OCI-LY7 (cell line): ENCODE results near the gene DIS3. TPM values are rescaled to one million over a fixed set of nuclear protein-coding genes. Genes with fewer than 3 reads are reported as not detected.

Experiments used
- BruUV-seq: library from RNA; stranded (reverse); fragments of 400-500 nt; replicated peaks from 2 replicates; lab custom pipeline; 2021; lab: Mats Ljungman, UMichigan
- CTCF ChIA-PET: fragments of 300-600 bp; sonication (Branson Sonifier 250); formaldehyde crosslinking; loops from one replicate; lab custom pipeline; 2022; ENCODE audit warnings: antibody characterized with exemption; ENCODE audit not compliant: unreplicated experiment; lab: Charles Lee
- POLR2A ChIA-PET: fragments of 300-600 bp; sonication (Branson Sonifier 250); formaldehyde crosslinking; loops from one replicate; lab custom pipeline; 2022; ENCODE audit warnings: antibody characterized with exemption; lab: Charles Lee
- DNase-seq: peaks from one replicate; pipeline ENCODE4 v3.0.0-alpha.2; 2015; ENCODE audit warnings: low spot score
- H2AFZ ChIP-seq: fragments of 200-600 bp; sonication (generic), shearing (Covaris generic); 2 replicates; pipeline ENCODE4 v1.6.1; 2014; ENCODE audit warnings: mild to moderate bottlenecking, antibody characterized with exemption, low read length, moderate library complexity
- H3K27ac ChIP-seq: fragments of 200-600 bp; sonication (generic); 2 replicates; pipeline ENCODE4 v1.5.1; 2014; ENCODE audit warnings: mixed run types, low read depth, mild to moderate bottlenecking, moderate library complexity, low read length, inconsistent platforms; ENCODE audit not compliant: poor library complexity, severe bottlenecking
- H3K36me3 ChIP-seq: fragments of 200-600 bp; sonication (generic); 2 replicates; pipeline ENCODE4 v1.6.1; 2014; ENCODE audit warnings: mild to moderate bottlenecking, antibody characterized with exemption, low read length, moderate library complexity, mixed read lengths; ENCODE audit not compliant: insufficient read depth
- H3K4me1 ChIP-seq: fragments of 200-600 bp; sonication (generic); 2 replicates; pipeline ENCODE4 v1.5.1; 2014; ENCODE audit warnings: mild to moderate bottlenecking, low read length; ENCODE audit not compliant: insufficient read depth, poor library complexity, severe bottlenecking
- H3K4me2 ChIP-seq: fragments of 200-600 bp; sonication (generic); 2 replicates; pipeline ENCODE4 v1.6.1; 2014; ENCODE audit warnings: mild to moderate bottlenecking, low read length
- H3K4me3 ChIP-seq: fragments of 200-600 bp; sonication (generic); 2 replicates; pipeline ENCODE4 v1.5.1; 2014; ENCODE audit warnings: mild to moderate bottlenecking, low read depth, low read length; ENCODE audit not compliant: poor library complexity, severe bottlenecking
- H3K79me2 ChIP-seq: fragments of 200-600 bp; sonication (generic); 2 replicates; pipeline ENCODE4 v1.6.1; 2016; ENCODE audit warnings: low read depth, mild to moderate bottlenecking, low read length, moderate library complexity, mixed read lengths; ENCODE audit not compliant: insufficient read depth
- H3K9me2 ChIP-seq: fragments of 200-600 bp; sonication (generic); 2 replicates; pipeline ENCODE4 v1.6.1; 2016; ENCODE audit warnings: mild to moderate bottlenecking, low read length, mixed read lengths; ENCODE audit not compliant: insufficient read depth
- H3K9me3 ChIP-seq: fragments of 200-600 bp; sonication (generic); 2 replicates; pipeline ENCODE4 v1.6.1; 2014; ENCODE audit warnings: mild to moderate bottlenecking, mixed run types, low read length, mixed read lengths
- H4K20me1 ChIP-seq: fragments of 200-600 bp; sonication (generic); 2 replicates; pipeline ENCODE4 v1.6.1; 2014; ENCODE audit warnings: mild to moderate bottlenecking, antibody characterized with exemption, low read length, moderate library complexity, mixed read lengths; ENCODE audit not compliant: insufficient read depth
- EZH2phosphoT487 ChIP-seq: fragments of 200-600 bp; sonication (generic); IDR thresholded peaks from 2 replicates; pipeline ENCODE4 v1.6.1; 2018; ENCODE audit warnings: low read depth, borderline replicate concordance, mild to moderate bottlenecking, mixed run types, antibody characterized with exemption, low read length, moderate library complexity, mixed read lengths
- intact Hi-C: fragments of 100-400 bp; cut with micrococcal nuclease; formaldehyde crosslinking; loops from one replicate; pipeline ENCODE4 v1.10.0; 2022; ENCODE audit not compliant: unreplicated experiment
- total RNA-seq, 2 experiments: library from RNA; depleted of rRNA in 1 of 2; stranded (reverse); fragments of >200 nt in 1 of 2; shearing (Covaris generic) in 1 of 2; gene quantifications; 2 replicates each; pipeline ENCODE4 v1.2.3, GENCODE V29; 2014 to 2022
- TF ChIP-seq, protein P1 (sequence below): fragments of 200-600 bp; sonication (generic); conservative IDR thresholded peaks from 2 replicates; pipeline ENCODE4 v1.5.1; 2014; ENCODE audit warnings: mild to moderate bottlenecking, antibody characterized with exemption, low read length, moderate library complexity, mixed read lengths

The DIS3 gene
- total RNA-seq, 2 experiments from 2014 or later = 30.6 to 44.3 TPM

- H3K4me3 ChIP-seq = peak overlapping the region; percentile 100
- intact Hi-C loops = no loop called here
- POLR2A ChIA-PET = interaction anchor here (0.8 to 2.9 kb wide), 12 partner anchors 10 to 61 kb away, joined by 3 to 18 read pairs (median 4); no protein-coding TSS in a partner anchor
- H3K27ac ChIP-seq = peak overlapping the region; percentile 66
- peak overlapping the region; percentile 58; the same call in 1 of the 2 replicates for H2AFZ ChIP-seq
- peaks cover 13% of the 10 kb centered on the region for H3K9me3 ChIP-seq
- BruUV-seq = no TSS peak
- CTCF ChIA-PET = no interaction called here
- H4K20me1 ChIP-seq = peaks cover 11% of the 10 kb centered on the region
- peaks cover 34% of the 10 kb centered on the region for H3K4me1 ChIP-seq
- peaks cover 94% of the 10 kb centered on the region for H3K79me2 ChIP-seq
- DNase-seq = no peak
- H3K9me2 ChIP-seq = no peaks in the 10 kb centered on the region
- peaks cover 68% of the 10 kb centered on the region for H3K36me3 ChIP-seq
- TF ChIP-seq, protein P1, sequence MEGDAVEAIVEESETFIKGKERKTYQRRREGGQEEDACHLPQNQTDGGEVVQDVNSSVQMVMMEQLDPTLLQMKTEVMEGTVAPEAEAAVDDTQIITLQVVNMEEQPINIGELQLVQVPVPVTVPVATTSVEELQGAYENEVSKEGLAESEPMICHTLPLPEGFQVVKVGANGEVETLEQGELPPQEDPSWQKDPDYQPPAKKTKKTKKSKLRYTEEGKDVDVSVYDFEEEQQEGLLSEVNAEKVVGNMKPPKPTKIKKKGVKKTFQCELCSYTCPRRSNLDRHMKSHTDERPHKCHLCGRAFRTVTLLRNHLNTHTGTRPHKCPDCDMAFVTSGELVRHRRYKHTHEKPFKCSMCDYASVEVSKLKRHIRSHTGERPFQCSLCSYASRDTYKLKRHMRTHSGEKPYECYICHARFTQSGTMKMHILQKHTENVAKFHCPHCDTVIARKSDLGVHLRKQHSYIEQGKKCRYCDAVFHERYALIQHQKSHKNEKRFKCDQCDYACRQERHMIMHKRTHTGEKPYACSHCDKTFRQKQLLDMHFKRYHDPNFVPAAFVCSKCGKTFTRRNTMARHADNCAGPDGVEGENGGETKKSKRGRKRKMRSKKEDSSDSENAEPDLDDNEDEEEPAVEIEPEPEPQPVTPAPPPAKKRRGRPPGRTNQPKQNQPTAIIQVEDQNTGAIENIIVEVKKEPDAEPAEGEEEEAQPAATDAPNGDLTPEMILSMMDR = no peak
- no peak for TF ChIP-seq EZH2phosphoT487
- H3K4me2 ChIP-seq = peak overlapping the region; percentile 83
These were observed 53.5 kb downstream of the DIS3 start for GRCh38 chr13:72728290-72728605.

DNA sequence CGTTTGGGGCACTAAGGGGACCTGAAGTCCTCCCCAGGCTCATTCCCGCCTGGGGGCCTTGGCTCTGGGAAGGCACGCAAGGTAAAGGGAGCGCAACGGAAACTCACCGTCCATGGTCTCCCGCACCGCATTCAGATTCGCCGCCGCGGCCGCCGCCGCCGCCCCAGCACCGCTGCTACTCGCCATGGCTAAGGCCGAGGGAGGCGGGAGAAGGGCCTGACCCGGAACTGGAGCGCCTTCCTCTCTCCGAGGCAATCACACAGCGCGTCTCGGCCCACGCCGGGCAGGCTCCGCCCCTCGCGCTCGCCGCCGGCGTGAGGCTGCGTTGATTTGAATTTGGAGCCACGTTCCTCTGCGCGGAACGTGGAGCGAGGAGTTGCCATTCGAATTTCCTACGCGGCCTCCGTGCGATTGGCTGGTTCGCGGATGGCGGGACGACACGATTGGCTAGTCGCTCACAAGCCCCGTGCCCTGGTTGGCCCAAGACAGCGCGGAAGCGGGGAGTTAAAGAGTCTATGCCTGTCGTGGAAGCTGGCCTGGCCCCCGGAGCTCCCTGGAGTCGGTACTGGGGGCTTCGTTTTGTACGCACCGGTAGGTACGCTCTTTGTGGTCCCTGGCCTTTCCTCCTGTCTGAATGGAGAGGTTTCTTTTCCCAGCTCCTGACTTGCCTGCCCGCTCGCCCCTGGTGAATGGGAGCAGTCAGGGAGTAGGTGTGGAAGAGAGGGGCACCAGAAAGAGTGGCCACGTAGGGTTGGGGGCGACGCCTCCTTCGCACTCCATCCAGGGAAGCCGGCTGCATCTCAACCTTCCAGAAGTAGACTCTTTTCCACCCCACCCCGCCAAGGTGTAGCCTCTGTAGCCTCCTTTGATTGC is 54.0 kb downstream of the DIS3 start, which contains the start of the genes BORA and MZT1:
TSS of gene BORA (plus strand) at position 507 of the 873 bp plus-strand sequence. CDS start 1,018 bp downstream, outside the sequence.
TSS of gene MZT1 (minus strand) at position 213 of the 873 bp plus-strand sequence. CDS start at position 186, 27 bp downstream.
- H2AFZ ChIP-seq = peak within 1 kb of the TSS; percentile 58; the same call in 1 of the 2 replicates
- POLR2A ChIA-PET = interaction anchor here (0.7 to 2.9 kb wide), 11 partner anchors 10 to 61 kb away, joined by 3 to 18 read pairs (median 4); no protein-coding TSS in a partner anchor
- peak within 1 kb of the TSS; percentile 76 for H3K27ac ChIP-seq
- no TSS peak for BruUV-seq
- peaks cover 94% of the 10 kb centered on the region for H3K79me2 ChIP-seq
- peak within 1 kb of the TSS; percentile 100 for H3K4me3 ChIP-seq
- DNase-seq = peak; percentile 97
- CTCF ChIA-PET = no interaction called here
- peak within 1 kb of the TSS; percentile 86 for H3K4me2 ChIP-seq
- peaks cover 37% of the 10 kb centered on the region for H3K4me1 ChIP-seq
- TF ChIP-seq, protein P1 = no peak
- no peak for TF ChIP-seq EZH2phosphoT487
- peaks cover 19% of the 10 kb centered on the region for H3K9me3 ChIP-seq
- peaks cover 68% of the 10 kb centered on the region for H3K36me3 ChIP-seq
- intact Hi-C loops = loop anchor here (2.0 kb wide), 1 partner anchor 55 kb away; the partner anchor contains the start of gene PIBF1
- H4K20me1 ChIP-seq = peaks cover 16% of the 10 kb centered on the region
- no peaks in the 10 kb centered on the region for H3K9me2 ChIP-seq
